ENCODE measurements around the gene CLDN9.

DNA sequence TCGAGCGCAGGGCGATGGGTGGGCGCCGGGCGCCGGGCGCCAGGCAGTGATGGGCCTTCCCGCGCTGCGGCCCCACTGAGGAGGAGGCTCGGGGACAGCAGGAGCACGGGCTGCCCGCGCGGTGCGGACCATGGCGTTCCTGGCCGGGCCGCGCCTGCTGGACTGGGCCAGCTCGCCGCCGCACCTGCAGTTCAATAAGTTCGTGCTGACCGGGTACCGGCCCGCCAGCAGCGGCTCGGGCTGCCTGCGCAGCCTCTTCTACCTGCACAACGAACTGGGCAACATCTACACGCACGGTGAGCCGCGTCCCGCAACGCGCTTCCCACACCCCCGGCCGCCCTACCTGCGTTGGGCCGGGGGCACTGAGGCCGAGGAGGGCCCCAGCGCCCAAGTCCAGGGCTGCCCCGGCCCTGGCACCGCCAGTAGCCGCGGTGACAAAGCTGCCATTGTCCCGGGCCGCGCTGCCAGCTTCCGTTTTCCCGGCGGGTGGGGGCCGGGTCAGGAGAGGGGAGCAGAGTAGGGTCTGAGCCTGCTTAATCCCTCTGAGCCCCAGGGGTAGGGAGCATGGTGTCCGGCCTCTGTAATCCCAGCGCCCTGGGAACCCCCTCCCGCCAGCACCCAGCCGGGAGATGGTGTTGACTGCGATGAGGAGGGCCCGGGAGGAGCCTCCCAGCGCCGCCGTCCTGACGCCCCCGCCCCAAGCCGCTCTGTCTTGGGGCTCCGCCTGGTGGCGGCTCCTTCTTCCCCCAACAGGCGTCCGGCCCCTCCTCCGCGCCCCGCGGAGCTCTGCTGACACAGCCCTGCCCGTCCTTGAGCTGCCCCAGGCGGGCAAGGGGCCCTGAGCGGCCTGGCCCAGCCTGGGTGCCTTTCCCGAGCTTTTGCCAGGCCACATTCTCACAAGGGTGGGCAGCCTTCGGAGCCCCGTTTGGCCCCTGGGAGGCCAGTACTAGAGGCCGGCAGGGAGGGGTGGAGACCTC lies 42.9 kb upstream of the CLDN9 start:
- TF ChIP-seq, protein P1, sequence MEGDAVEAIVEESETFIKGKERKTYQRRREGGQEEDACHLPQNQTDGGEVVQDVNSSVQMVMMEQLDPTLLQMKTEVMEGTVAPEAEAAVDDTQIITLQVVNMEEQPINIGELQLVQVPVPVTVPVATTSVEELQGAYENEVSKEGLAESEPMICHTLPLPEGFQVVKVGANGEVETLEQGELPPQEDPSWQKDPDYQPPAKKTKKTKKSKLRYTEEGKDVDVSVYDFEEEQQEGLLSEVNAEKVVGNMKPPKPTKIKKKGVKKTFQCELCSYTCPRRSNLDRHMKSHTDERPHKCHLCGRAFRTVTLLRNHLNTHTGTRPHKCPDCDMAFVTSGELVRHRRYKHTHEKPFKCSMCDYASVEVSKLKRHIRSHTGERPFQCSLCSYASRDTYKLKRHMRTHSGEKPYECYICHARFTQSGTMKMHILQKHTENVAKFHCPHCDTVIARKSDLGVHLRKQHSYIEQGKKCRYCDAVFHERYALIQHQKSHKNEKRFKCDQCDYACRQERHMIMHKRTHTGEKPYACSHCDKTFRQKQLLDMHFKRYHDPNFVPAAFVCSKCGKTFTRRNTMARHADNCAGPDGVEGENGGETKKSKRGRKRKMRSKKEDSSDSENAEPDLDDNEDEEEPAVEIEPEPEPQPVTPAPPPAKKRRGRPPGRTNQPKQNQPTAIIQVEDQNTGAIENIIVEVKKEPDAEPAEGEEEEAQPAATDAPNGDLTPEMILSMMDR (IDR thresholded peaks at IDR 0.05; ENCODE audit: low read depth, low read length, missing input control): peak; percentile 12
- TF ChIP-seq RAD21 (IDR thresholded peaks at IDR 0.05) (no peak), ATF3 (IDR thresholded peaks at IDR 0.05) (no peak), EGR1 (IDR thresholded peaks at IDR 0.05; ENCODE audit: low read depth in 2 of 2) (no peak), GABPA (IDR thresholded peaks at IDR 0.05 in 1 of 2, conservative IDR thresholded peaks at IDR 0.05 in 1 of 2) (no peak), YY1 (IDR thresholded peaks at IDR 0.05) (no peak)
- TF ChIP-seq, protein P2, sequence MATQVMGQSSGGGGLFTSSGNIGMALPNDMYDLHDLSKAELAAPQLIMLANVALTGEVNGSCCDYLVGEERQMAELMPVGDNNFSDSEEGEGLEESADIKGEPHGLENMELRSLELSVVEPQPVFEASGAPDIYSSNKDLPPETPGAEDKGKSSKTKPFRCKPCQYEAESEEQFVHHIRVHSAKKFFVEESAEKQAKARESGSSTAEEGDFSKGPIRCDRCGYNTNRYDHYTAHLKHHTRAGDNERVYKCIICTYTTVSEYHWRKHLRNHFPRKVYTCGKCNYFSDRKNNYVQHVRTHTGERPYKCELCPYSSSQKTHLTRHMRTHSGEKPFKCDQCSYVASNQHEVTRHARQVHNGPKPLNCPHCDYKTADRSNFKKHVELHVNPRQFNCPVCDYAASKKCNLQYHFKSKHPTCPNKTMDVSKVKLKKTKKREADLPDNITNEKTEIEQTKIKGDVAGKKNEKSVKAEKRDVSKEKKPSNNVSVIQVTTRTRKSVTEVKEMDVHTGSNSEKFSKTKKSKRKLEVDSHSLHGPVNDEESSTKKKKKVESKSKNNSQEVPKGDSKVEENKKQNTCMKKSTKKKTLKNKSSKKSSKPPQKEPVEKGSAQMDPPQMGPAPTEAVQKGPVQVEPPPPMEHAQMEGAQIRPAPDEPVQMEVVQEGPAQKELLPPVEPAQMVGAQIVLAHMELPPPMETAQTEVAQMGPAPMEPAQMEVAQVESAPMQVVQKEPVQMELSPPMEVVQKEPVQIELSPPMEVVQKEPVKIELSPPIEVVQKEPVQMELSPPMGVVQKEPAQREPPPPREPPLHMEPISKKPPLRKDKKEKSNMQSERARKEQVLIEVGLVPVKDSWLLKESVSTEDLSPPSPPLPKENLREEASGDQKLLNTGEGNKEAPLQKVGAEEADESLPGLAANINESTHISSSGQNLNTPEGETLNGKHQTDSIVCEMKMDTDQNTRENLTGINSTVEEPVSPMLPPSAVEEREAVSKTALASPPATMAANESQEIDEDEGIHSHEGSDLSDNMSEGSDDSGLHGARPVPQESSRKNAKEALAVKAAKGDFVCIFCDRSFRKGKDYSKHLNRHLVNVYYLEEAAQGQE (IDR thresholded peaks at IDR 0.05): no peak

Data from liver (tissue), 3 donors.